Tongue (tissue), 2 donors: Measurements from ENCODE around the gene THRA. TPM values are rescaled to one million over a fixed set of nuclear protein-coding genes. Genes with fewer than 3 reads are reported as not detected.

ENCODE experiments used
- DNase-seq: peaks from one replicate; pipeline ENCODE4 v3.0.0-alpha.2; 2015
- total RNA-seq: library from RNA; depleted of rRNA; stranded (reverse); fragments of >200 nt; gene quantifications from one replicate; pipeline ENCODE4 v1.2.3, GENCODE V29; 2014

The THRA gene
- total RNA-seq, 1 donor from 2014 or later = 63.7 TPM

DNA sequence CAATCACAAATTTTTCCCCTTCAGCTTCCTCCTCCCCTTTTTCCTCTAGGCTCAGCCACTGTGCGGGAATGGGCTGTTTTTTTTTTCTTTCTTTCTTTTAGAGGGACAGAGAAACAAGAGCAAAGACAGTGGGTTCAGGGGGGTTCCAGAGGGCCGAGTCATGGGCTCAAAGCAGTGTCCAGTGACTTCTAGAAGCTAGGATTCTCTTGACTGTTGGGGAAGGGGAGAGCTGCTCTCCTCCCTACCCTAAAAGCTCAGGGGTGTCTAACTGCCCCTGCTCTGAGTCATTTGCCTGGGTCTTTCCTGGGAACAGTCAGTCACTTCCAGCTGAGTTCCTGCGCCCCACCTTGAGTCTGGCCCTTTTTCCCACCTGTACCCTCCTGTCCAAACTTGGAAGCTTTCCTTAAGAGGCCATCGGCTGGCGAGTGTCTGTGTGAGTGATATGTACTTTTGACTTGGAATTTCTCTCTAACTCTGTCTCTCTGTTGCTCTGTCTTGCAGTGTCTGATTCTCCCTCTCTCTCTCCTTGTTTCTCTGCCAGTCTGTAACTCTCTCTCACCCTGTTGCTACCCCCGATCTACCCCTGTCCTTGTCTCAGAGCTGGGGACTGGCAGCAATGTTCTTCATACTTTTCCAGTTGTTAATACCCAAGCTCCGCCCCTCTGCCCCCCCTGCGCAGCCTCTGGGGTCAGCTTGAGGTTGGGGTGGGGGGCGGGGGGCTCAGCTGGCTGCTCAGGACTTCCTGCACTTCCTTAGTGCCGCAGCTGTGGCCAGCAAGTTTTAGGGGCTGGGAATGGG lies 2.4 kb downstream of the THRA start:
- DNase-seq = peak; percentile 83

DNA sequence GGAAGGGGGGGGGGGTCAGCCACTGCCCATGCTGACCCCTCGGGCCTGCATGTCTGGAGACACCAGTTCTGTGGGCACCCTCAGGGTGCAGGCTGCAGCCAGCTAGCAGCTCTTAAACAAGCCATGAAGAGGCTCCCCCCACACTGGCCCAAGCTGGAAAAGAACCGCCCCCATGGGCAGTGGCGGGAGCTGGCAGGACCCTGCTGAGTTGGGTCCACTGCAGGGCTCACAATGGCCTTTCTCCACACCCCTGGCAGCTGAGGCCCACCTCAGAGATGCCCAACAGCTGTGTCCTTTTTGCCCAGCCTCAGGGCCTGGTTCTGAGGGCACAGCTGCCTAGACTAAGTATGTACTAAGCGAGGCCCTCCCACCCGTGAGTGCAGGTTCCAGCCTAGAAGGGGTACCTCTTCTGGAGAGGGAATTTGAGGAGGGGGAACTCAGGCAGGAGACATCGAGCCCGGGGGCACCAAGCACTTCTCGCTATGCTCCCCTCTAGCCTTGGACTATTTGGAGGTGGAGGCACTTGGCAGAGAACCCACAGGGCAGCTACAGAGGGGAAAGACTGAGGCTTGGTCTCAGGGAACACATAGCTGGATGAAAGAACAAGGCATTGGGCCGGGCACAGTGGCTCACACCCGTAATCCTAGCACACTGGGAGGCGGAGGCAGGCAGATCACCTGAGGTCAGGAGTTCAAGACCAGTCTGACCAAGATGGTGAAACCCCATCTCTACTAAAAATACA lies 3.2 kb downstream of the THRA start:
- peak; percentile 54 for DNase-seq

DNA sequence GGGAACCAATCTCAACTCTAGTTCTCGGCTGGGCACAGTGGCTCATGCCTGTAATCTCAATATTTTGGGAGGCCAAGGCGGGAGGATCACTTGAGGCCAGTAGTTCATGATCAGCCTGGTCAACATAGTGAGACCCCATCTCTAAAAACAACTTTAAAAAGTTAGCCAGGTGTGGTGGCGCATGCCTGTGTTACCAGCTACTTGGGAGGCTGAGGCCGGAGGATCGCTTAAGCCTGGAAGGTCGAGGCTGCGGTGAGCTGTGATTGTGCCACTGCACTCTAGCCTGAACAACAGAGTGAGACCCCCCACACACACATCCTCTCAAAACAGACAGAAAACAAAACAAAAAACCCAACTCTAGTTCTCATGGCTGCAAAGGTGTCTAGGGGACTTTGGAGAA lies 4.9 kb downstream of the THRA start:
- DNase-seq = no peak

DNA sequence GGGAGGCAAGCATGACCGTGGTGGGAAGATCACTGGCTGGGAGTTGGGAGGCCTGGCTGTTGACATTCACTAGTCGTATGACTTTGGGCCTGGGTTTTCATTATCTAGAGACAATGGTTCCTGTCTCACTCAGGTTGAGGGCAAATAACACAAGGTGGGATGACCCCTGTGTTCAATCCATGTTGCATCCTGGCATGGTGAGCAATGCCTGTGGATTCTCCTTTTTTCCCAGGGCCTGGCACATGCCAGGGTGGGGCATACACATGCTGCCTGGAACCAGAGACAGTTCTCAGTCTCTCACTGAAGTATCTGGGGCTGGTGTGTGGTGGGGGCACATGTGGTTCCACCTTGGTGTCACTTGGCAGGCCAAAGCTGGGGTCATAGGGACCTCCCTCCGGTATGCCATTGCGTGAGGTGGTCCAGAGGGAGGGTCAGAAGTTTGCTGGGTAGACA lies 5.4 kb downstream of the THRA start:
- DNase-seq = no peak

DNA sequence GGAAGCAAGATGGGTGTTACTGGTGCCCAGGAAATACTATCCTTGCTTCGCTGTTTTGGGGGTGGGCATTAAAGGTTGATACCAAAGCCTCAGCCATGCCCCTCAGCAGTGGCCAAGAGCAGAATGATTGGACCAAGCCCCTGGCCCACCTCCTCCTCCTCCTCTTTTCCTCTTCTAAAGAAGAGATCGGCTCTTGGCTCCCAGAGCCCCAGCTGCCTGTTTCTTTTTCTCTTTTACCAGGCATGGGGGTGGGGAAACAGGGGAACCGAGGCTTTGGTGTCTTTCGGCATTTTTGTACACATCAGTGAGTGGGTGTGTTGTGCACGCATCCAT lies 5.8 kb downstream of the THRA start:
- DNase-seq = no peak

DNA sequence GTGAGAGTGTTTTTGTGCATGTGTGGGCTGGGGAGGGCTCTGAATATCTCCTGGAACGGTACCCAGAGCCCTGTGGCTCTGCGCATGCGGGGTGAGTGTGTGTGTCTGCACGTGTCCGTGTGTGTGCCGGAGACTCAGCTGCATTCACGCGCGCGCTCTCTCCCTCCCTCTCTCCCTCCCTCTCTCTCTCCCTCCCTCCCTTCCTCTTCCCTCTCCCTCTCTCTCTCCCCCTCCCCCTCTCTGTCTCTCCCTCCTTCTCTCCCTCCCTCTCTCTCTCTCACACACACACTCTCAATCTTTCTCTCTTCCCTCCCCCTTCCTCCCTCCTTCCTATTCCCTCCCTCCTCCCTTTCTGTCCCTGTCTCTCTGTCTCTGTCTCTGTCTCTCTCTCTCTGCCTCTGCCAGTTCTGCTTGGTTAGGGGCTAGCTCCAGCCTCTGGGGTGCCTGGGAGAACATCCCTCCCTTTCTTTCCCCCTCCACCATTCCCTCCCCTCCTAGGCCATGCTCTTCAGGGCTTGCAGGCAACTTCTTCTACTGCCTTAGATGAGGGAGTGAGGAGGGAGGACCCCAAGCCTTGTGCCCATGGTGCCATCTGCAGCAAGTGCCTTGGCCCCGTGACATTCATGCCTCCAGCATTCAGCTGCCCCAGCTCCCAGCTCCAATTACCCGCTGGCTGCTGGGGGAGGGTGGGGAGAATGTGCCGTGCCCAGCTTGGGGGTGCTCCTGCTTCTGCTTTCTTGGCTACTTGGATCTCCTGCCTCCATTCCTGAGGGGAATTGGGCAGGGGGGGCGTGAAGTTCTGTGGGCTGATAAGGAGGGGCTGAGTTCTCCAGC lies 6.4 kb downstream of the THRA start:
- peak; percentile 96 for DNase-seq

DNA sequence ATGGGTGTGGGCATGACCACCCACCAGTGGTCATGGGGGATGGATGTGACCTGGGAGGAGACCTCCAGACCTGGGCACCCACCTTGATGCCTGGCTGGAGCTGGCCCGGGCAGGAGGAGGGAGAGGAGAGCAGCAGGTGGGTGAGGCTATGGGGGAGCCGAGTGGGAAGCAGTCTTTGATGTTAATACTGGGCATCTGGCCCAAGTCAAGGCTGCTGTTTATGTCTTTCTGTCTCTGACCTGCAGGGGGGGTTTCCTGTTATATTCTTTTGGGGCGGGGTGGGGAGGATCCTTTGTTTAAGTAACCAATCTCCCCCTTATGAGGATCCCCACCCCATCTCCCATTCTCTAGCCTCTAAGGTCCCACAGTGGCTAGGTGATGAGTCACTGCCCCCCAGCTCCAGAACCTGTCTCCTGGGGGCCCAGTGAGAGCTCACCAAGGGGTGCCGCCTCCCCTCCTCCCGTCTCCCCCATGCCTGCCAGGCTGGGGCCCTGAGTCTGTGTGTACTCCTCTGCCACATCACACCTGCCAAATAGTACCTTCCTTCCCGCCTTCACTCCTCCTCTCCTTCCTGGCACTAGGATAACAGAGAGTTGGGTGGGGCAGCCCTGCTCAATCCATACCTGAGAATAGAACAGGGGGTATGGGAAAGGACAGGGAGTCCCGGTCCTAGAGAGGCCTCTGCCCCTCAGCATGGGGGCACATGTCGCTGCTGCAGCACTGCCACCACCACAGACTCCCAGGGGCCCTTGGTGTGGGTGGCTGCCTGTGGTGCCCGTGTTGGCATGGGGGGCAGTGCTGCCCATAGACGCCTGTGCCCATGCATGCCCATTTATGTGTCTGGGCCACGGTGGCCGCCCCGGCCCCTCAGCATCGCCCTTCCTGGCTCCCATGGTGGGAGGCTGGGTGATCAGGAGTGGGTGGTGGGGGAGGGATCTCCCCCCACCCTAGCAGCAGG lies 7.3 kb downstream of the THRA start:
- peak; percentile 74 for DNase-seq

DNA sequence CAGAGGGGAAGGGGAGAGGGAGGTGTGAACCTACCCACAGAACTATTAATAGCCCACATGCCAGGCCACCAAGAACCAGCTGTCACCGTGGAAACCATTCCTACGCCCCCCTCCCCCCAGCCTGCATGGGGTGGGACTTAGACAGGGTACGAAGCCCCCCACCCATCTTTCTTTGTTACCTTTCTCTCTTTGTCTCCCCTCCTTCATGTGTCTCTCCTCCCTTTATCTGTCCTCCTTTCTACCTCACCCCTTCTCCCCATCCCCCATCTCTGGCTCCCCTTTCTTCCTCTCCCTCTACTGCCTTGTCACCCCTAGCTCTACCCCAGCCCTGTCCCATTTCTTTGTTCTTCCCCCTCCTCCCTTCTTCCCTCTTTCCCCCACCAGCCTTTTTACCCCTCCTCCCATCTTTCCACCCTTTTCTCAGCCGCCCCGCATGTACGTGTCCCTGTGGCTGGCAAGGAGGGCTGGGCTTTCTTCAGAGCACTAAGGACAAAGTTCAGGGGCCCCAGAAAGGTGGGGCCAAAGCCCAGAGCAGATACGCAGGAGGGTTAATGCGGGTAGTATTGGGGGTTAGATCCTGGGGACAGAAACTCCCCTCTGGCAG lies 8.0 kb downstream of the THRA start:
- peak; percentile 60 for DNase-seq

DNA sequence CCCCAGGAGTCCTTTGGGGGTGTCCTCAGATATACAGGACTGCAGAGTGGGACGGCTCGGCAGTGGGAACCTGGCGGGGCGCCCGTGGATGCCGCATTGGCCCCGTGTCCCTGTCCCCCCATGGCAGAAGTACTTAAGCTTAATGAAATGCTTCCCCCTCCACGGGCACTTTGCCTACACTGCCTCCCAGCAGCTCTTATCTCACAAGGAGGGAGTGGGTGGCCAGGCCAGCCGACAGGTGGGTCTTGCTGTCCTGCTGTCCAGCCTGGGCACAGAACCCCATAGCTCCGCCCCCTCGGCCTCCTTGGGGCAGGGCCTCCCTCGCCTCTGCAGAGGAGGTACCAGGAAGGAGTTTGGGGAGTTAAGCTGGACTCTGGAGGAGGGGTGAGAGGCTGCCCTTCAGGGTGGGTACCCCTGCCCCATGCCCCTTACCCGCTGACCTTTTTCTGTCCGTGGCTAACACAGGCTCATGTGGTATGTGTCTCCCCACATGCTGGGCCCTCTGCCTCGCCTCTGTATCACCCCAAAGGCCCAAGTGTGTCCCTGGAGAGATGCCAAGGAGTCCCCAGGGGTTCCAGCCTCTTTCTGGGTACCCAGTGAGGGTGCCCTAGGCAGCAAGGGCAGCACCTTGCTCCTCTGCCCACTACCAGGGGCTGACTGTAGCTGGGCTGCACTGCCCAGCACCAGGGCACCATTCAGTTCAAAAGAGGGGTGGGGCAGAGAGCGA lies 8.7 kb downstream of the THRA start:
- DNase-seq = peak; percentile 65

DNA sequence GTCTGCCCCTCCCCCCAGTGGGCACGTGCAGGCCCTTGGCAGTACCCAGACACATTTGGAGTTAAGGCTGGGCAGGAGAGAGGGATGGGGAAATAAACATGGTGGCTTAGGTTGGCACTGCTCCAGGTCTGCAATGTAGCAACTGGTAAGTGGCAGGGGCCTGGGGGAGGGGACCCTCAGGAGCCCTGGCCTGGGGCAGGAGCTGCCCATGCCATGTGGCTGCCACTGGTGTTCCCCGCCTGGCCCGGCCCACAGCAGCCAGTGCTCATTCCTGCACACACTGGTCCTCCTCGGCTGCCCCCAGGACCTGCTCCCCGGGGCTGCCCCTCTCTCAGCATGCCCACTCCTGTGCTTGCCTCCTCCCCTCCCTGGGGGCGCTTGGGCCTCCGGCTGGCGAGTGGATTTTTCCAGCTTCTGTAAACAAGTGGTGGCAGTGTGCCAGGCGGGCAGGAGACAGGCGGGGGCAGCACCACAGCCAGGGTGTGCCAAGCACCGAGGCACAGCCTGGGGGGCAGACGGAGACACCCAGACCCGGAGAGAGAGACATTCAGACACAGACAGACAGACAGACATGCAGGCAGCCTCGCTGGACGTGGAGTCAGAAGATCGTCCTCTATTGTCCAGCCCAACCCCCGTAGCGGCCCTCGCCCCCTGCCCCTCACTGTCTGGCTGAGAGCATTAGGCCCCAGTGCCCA lies 9.4 kb downstream of the THRA start:
- peak; percentile 94 for DNase-seq

DNA sequence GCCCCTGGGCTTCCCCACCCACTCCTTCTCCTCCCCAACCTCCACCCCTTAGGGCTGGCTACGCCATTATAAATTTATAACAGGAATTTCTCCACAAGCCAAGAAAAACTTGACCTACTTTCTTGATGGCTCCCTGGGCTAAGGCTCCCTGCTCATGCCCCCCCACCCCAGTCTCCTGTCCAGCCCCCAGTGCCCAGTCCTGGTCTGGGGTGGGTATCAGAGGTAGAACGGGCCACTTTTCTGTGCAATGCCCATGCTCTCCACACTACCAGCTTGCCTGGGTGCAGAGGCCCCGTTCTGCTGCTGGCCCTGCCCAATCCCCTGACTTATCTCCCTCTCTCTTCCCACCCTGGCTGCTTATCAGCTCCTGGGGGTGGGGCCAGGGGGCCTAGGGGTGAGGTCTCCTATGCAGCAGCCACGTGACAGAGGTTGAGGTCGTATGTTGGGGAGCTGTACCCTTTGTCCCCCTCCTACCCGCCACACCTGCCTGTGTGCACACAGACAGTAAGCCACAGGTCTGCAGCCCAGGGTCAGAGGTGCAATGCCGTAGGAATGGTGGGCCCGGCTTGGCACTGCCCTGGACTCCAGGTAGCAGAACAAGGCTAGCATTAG lies 10.1 kb downstream of the THRA start:
- DNase-seq = no peak

DNA sequence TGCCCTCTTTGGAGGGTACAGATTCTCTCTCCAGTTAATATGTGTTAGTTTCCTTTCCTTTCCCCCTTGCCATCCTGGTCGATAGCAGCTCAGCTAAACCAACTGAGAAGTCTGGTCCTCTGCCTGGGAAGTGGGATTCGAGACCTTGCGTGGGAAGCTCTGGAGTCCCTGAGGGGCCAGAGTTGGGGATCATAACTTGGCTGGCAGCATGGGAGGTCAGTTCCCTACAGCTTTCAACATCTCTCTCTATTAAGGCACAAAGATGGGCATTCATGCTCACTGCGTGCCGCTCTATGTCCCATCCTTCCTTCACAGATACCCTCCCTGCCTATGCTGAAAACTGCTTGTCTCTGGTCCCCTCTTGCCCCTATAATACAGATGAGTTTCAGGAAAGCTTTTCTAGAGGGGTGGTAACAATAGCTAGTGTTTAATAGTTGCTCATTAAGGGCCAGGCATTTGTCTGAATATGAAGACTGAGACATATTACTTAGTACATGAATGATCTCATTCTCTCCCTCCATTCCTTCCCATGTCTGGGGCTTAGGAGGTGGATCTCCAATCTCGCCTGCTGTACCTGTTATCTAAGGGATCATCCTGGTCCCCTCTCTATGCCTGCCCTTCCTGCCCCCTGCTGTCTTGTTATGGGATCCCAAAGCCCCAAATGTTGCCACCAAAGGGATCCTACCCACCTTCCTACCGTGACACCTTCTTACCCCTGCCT lies 10.8 kb downstream of the THRA start:
- no peak for DNase-seq

DNA sequence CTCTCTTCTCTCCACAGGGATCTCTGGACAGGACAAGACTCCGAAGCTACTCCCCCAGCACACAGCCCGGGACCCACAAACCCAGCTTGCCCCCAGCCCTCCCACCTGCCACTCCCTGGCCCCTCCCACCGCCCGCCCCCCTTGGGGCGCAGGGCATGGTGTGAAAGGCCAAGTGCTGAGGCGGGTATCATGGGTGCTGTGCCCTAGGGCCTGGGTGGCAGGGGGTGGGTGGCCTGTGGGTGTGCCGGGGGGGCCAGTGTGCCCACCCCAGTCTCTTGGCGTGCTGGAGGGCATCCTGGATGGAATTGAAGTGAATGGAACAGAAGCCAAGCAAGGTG lies 11.4 kb downstream of the THRA start:
- no peak for DNase-seq

DNA sequence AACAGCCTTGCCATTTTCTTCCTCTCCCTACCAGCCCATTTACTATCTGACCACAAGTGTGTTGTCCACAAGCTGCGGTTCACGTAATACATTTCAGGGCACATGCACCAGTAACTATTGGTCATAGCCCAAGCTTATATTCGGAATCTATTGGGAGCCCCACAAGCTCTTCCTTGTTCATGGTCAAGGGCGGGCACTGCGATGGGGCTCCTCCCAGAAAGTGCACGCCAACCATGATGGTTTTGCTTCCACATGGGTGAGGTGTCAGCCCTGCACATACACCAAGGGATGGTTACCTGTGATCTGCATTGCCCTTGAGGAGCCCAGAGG lies 12.1 kb downstream of the THRA start:
- no peak for DNase-seq

DNA sequence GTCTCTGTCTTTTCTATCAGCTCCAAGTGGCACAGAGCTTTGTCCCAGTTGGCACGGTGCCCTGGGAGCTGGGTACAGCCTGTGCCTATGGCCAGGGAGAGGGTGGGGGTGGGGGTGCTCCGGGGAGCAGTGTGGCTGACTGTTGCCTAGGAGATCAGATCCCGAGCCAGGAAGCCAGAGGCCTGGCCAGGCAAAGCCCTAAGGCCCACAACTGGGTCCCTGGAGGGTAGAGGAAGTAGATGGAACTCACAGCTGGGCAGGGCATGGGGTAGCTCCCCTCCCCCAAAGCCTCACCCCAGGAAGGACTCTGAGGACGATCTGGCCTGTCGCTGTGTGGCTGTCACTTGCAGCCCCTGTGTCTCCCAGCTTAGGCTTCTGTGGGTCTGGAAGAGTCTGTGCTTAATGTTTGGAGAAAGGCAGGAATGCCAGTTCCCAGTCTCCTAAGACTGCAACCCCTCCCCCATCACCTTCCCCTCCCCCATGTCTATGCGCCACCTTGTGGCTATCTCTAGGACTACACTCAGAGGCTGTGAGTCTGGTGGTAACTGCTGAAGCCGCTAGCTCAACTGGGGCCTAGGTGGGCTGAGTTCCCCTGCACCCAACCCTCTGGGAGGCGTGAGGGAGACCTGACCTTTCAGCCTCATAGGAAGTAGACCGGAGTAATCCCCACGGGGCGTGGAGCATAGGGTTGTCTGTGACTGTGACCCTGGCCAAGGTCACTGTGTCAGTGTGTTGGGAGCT lies 12.6 kb downstream of the THRA start:
- peak; percentile 84 for DNase-seq

DNA sequence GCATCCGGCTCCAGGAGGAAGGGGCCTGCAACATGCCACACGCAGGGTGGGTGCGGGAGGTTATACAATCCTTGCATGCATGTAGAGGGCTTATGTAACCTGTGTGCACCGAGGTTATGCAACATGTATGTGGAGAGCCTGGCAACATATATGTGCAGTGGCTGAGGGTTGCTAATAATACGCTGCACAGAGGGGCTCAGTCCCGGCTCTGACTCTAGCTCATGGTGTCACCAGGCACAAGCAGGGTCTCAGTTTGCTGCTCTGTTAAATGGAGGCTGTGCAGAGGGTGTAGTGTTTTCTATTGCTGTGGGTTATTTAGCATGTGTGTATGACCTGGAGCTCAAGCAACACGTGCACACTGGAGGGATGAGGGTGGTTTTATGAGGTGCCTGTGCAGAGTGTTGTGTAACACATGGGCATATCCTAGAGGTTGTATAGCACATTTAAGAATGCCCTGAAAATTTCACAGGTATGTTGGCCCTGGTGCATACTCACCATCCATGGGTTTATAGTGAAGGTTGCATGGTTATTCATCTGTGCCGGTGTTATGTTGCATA lies 13.3 kb downstream of the THRA start:
- DNase-seq = no peak

DNA sequence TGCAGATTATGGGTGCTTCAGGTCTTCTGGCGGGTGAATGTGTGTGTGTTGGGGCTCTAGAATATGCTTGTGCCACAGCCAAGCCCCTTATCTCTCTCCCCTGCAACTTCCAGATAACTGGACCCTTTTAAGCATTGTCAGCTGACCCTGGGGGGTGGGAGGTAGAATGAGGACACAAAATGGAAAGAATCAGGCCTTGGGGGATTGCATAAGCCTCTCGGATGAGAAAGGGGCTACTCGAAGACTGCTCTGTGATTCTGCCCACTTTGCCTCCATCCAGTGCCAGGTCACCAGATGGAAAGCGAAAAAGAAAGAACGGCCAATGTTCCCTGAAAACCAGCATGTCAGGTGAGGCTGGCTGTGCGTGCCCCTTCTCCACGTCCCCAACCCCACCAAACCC lies 13.8 kb downstream of the THRA start:
- no peak for DNase-seq

DNA sequence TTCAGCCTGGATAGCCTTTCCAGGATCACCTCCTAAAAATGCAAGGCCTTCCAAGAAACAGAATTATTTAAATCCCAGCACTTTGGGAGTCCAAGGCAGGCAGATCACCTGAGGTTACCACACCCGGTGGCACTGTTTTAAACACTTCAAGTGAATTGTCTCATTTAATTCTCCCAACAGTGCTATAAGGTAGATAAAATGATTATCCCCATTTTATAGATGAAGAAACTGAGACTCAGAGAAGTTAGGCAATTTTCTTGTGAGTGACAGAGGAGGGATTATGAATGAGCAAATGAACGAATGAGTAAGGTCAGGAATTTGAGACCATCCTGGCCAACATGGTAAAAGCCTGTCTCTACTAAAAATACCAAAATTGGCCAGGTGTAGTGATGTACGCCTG lies 16.8 kb downstream of the THRA start:
- no peak for DNase-seq
